PC-3 (cell line): Measurements from ENCODE around the gene POLQ. TPM values are rescaled to one million over a fixed set of nuclear protein-coding genes. Genes with fewer than 3 reads are reported as not detected.

Source experiments
- ATAC-seq: fragments of 200-7000 bp; cut with Tn5 transposase; 2 replicates; pipeline ENCODE4 v1.9.1; 2020; ENCODE audit warnings: mild to moderate bottlenecking, moderate library complexity
- BruUV-seq: library from RNA; stranded (reverse); fragments of 400-500 nt; replicated peaks from 2 replicates; lab custom pipeline; 2021; lab: Mats Ljungman, UMichigan
- CTCF ChIA-PET: fragments of 300-600 bp; sonication (Branson Sonifier 250); formaldehyde crosslinking; loops from one replicate; lab custom pipeline; 2022; ENCODE audit warnings: antibody characterized with exemption; lab: Charles Lee
- POLR2A ChIA-PET: fragments of 300-600 bp; sonication (Branson Sonifier 250); formaldehyde crosslinking; loops from one replicate; lab custom pipeline; 2022; ENCODE audit warnings: antibody characterized with exemption; ENCODE audit not compliant: unreplicated experiment; lab: Charles Lee
- DNase-seq: peaks from one replicate; pipeline ENCODE4 v3.0.0-alpha.2; 2015
- H2AFZ ChIP-seq: fragments of 300-600 bp; sonication (generic); 2 replicates; pipeline ENCODE4 v1.6.0; 2016; ENCODE audit warnings: antibody characterized with exemption, low read length
- H3F3A ChIP-seq: fragments of 300-600 bp; sonication (generic); one replicate; pipeline ENCODE4 v1.6.0; 2017; ENCODE audit warnings: antibody characterized with exemption, low read length, control low read depth, mild to moderate bottlenecking; ENCODE audit not compliant: unreplicated experiment
- H3K27ac ChIP-seq: fragments of 300-600 bp; sonication (generic); 2 replicates; pipeline ENCODE4 v1.5.1; 2016; ENCODE audit warnings: mild to moderate bottlenecking, low read length
- H3K27me3 ChIP-seq: fragments of 300-600 bp; sonication (generic); 2 replicates; pipeline ENCODE4 v1.6.1; 2016; ENCODE audit warnings: low read length, mixed read lengths
- H3K36me3 ChIP-seq: fragments of 300-600 bp; sonication (generic); 2 replicates; pipeline ENCODE4 v1.6.1; 2016; ENCODE audit warnings: low read depth, mixed run types, low read length, mixed read lengths
- H3K4me1 ChIP-seq: fragments of 300-600 bp; sonication (generic); 2 replicates; pipeline ENCODE4 v1.5.1; 2016; ENCODE audit warnings: low read length; ENCODE audit not compliant: insufficient read depth
- H3K4me2 ChIP-seq: fragments of 300-600 bp; sonication (generic); 2 replicates; pipeline ENCODE4 v1.6.0; 2016; ENCODE audit warnings: low read length
- H3K4me3 ChIP-seq: fragments of 300-600 bp; sonication (generic); 2 replicates; pipeline ENCODE4 v1.5.1; 2016; ENCODE audit warnings: mild to moderate bottlenecking, low read length, mixed read lengths
- H3K79me2 ChIP-seq: fragments of 300-600 bp; sonication (generic); 2 replicates; pipeline ENCODE4 v1.6.1; 2017; ENCODE audit warnings: low read length, mixed read lengths
- H3K9ac ChIP-seq: fragments of 300-600 bp; sonication (generic); 2 replicates; pipeline ENCODE4 v1.6.0; 2016; ENCODE audit warnings: mild to moderate bottlenecking, low read length
- H3K9me2 ChIP-seq: fragments of 300-600 bp; sonication (generic); replicated peaks from 2 replicates; pipeline ENCODE4 v1.6.1; 2016; ENCODE audit warnings: mixed run types, low read length, mixed read lengths
- H3K9me3 ChIP-seq: fragments of 300-600 bp; sonication (generic); 2 replicates; pipeline ENCODE4 v1.6.1; 2016; ENCODE audit warnings: low read length, mixed read lengths
- H4K20me1 ChIP-seq: fragments of 300-600 bp; sonication (generic); 2 replicates; pipeline ENCODE4 v1.6.1; 2016; ENCODE audit warnings: low read length, mixed read lengths
- EZH2 ChIP-seq: fragments of 300-600 bp; sonication (generic); IDR thresholded peaks from one replicate; pipeline ENCODE4 v1.6.1; 2017; ENCODE audit warnings: antibody characterized with exemption, mild to moderate bottlenecking, low read length; ENCODE audit not compliant: unreplicated experiment
- EZH2phosphoT487 ChIP-seq: fragments of 300-600 bp; sonication (generic); IDR thresholded peaks from 2 replicates; pipeline ENCODE4 v1.6.1; 2018; ENCODE audit warnings: mild to moderate bottlenecking, antibody characterized with exemption, low read length, borderline replicate concordance
- intact Hi-C: fragments of 100-400 bp; cut with micrococcal nuclease; formaldehyde crosslinking; loops from 2 replicates; pipeline ENCODE4 v1.9.0; 2023
- total RNA-seq: library from RNA; depleted of rRNA; stranded (reverse); fragments of >200 nt; gene quantifications from 2 replicates; pipeline ENCODE4 v1.2.3, GENCODE V29; 2014
- TF ChIP-seq, protein P1 (sequence below): fragments of 300-600 bp; sonication (generic); conservative IDR thresholded peaks from 2 replicates; pipeline ENCODE4 v1.5.1; 2017; ENCODE audit warnings: antibody characterized with exemption, low read depth, mild to moderate bottlenecking, low read length

POLQ gene
- total RNA-seq, 1 experiment from 2014 or later, result 22.2 TPM

DNA sequence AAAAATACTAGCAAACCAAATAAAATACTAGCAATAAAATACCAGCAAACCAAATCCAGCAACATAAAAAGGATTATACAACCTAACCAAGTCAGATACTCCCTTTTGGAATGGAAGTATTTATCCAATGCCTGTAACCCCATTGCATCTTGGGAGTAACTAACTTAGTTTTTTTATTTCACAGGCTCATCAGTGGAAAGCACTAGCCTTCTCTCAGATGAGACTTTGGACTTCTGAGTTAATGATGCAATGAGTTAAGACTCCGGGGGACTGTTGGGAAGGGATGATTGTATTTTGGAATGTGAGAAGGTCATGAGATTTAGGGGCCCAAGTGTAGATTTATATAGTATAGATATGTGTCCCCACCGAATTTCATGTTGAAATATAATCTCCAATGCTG is 41.2 kb downstream of the POLQ start:
- Histone ChIP-seq H3K9me2 (no peaks in the 10 kb centered on the region), H3K9me3 (no peaks in the 10 kb centered on the region), H3K4me1 (no peaks in the 10 kb centered on the region), H4K20me1 (no peaks in the 10 kb centered on the region), H3K27me3 (no peaks in the 10 kb centered on the region), H3K4me2 (no peak overlapping the region), H2AFZ (no peak overlapping the region), H3K27ac (no peak overlapping the region), H3F3A (no peaks in the 10 kb centered on the region), H3K4me3 (no peak overlapping the region), H3K9ac (no peak overlapping the region), H3K79me2 (no peaks in the 10 kb centered on the region), H3K36me3 (peaks cover 51% of the 10 kb centered on the region)
- ATAC-seq, result no peak
- intact Hi-C loops, result no loop called here
- POLR2A ChIA-PET, result no interaction called here
- TF ChIP-seq EZH2 (no peak), EZH2phosphoT487 (no peak)
- TF ChIP-seq, protein P1, sequence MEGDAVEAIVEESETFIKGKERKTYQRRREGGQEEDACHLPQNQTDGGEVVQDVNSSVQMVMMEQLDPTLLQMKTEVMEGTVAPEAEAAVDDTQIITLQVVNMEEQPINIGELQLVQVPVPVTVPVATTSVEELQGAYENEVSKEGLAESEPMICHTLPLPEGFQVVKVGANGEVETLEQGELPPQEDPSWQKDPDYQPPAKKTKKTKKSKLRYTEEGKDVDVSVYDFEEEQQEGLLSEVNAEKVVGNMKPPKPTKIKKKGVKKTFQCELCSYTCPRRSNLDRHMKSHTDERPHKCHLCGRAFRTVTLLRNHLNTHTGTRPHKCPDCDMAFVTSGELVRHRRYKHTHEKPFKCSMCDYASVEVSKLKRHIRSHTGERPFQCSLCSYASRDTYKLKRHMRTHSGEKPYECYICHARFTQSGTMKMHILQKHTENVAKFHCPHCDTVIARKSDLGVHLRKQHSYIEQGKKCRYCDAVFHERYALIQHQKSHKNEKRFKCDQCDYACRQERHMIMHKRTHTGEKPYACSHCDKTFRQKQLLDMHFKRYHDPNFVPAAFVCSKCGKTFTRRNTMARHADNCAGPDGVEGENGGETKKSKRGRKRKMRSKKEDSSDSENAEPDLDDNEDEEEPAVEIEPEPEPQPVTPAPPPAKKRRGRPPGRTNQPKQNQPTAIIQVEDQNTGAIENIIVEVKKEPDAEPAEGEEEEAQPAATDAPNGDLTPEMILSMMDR, result no peak
- no TSS peak for BruUV-seq
- CTCF ChIA-PET, result no interaction called here
- DNase-seq, result no peak

DNA sequence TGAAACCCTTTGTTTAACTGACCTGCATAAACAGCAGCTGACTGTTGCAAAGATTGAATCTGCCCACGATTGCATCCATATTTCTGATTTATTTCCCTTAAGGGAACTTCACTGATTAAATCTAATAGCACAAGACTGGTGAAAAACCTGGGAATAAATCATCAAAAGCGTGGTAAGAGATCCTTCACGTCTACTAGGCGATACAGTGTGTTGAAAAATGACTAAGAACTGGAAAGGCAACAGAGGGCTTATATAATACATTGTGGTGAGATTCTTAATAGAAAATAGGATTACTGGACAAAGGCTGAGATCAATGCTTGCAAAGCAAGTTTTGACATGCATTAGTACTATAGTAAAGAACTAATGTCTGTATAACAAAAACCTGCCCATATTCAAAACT is 49.0 kb downstream of the POLQ start:
- Histone ChIP-seq H3K4me3 (no peak overlapping the region), H3K4me2 (no peak overlapping the region), H3K4me1 (no peaks in the 10 kb centered on the region), H3K9me2 (no peaks in the 10 kb centered on the region), H2AFZ (no peak overlapping the region), H3F3A (no peaks in the 10 kb centered on the region), H3K27me3 (no peaks in the 10 kb centered on the region), H3K36me3 (peaks cover 7% of the 10 kb centered on the region; the same call in 1 of the 2 replicates), H3K79me2 (no peaks in the 10 kb centered on the region), H3K9ac (no peak overlapping the region), H3K9me3 (no peaks in the 10 kb centered on the region), H4K20me1 (no peaks in the 10 kb centered on the region), H3K27ac (no peak overlapping the region)
- CTCF ChIA-PET, result no interaction called here
- TF ChIP-seq, protein P1, result no peak
- TF ChIP-seq EZH2phosphoT487 (no peak), EZH2 (no peak)
- BruUV-seq, result no TSS peak
- DNase-seq (no peak), ATAC-seq (no peak)
- intact Hi-C loops, result no loop called here
- POLR2A ChIA-PET, result no interaction called here

GRCh38 chr3:121493431-121493830 is 52.4 kb downstream of the POLQ start:
- ChIA-PET POLR2A (interaction anchor here (0.5 kb wide), 1 partner anchor 46 kb away, joined by 4 read pairs; no protein-coding TSS in a partner anchor), CTCF (interaction anchor here (0.6 kb wide), 1 partner anchor 263 kb away, joined by 4 read pairs; no protein-coding TSS in a partner anchor)
- H3K27me3 ChIP-seq, result no peaks in the 10 kb centered on the region
- no peaks in the 10 kb centered on the region for H3F3A ChIP-seq
- no peak overlapping the region for H3K27ac ChIP-seq
- no peak overlapping the region for H2AFZ ChIP-seq
- H3K4me1 ChIP-seq, result no peaks in the 10 kb centered on the region
- TF ChIP-seq, protein P1, result peak; percentile 34; the same call in 1 of the 2 replicates
- no peak for TF ChIP-seq EZH2
- H4K20me1 ChIP-seq, result no peaks in the 10 kb centered on the region
- peak; percentile 56 for ATAC-seq
- no peaks in the 10 kb centered on the region for H3K9me2 ChIP-seq
- H3K4me2 ChIP-seq, result no peak overlapping the region
- H3K9me3 ChIP-seq, result no peaks in the 10 kb centered on the region
- BruUV-seq, result no TSS peak
- H3K36me3 ChIP-seq, result peaks cover 25% of the 10 kb centered on the region; the same call in 1 of the 2 replicates
- no peak overlapping the region for H3K9ac ChIP-seq
- DNase-seq, result no peak
- intact Hi-C loops, result loop anchor here (5.0 kb wide), 1 partner anchor 341 kb away; no protein-coding TSS in a partner anchor
- no peaks in the 10 kb centered on the region for H3K79me2 ChIP-seq
- no peak overlapping the region for H3K4me3 ChIP-seq
